ENCODE results near the gene PTPRN2.
"Not testable (repeated sequence)": the region's sequence is repeated elsewhere in the genome, so short reads cannot be mapped to it uniquely, and the experiment has no call there.

Gene PTPRN2

DNA sequence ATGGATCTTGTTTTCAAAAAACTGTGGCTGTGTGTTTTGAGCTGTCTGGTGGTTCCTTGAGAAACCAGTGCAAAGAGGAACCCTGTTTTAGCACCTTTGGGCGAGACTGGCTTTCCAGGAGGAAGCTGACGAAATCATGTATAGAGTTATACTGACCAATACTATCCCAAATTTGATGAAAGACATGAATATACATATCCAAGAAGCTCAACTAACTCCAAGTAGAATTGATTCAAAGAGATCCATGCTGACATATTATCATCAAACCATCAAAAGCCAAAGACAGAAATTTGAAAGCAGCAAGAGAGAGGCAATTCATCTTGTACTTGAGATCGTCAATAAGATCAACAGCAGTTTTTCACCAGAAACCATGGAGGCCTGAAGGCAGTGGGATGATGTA, 640.1 kb downstream of the PTPRN2 start:
- DNase-seq (ENCODE audit: low spot score) = no peak

DNA sequence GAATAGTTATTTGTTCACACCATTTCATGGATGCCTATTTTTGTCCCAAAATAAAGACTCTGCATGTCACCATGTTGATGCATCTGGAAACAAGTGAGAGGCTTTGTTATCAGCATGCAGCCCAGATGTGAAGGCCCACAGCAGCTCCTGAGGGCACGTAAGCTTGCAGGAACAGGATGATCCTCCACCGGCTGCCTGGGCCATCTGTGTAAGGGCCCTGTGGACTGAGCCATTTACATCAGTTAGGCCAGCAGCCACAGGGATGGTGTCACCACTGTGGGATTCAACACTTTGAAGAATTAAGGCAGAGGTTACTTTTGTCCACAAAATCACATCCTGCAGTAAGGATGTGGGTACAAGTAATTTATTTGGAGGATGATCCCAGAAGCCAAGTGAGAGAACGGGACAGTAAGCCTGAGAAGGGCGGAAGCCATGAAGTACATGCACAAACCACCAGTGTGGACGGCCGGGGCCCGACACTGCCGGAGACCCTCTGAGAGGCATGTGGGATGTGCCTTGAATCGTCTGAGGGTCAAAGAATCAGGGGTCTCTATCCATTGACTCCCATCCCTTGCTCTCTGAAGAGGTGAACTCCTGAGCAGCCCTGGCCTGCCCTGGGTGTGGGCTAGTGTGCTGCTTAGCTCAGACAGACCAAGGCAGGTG, 641.1 kb downstream of the PTPRN2 start:
- DNase-seq (ENCODE audit: low spot score) = no peak

DNA sequence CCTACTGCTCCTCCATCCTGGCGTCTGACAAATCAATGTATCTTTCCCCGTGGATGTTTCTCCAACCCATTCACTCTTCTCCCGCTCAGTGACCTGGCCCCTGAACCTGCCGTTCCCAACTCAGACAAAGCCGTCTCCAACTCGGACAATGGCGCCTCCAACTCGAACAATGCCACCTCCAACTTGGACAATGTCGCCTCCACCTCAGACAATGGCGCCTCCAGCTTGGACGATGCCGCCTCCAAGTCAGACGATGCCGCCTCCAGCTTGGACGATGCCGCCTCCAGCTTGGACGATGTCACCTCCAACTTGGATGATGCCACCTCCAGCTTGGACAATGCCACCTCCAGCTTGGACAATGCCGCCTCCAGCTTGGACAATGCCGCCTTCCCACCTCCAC, 642.2 kb downstream of the PTPRN2 start:
- no peak for DNase-seq (ENCODE audit: low spot score)

DNA sequence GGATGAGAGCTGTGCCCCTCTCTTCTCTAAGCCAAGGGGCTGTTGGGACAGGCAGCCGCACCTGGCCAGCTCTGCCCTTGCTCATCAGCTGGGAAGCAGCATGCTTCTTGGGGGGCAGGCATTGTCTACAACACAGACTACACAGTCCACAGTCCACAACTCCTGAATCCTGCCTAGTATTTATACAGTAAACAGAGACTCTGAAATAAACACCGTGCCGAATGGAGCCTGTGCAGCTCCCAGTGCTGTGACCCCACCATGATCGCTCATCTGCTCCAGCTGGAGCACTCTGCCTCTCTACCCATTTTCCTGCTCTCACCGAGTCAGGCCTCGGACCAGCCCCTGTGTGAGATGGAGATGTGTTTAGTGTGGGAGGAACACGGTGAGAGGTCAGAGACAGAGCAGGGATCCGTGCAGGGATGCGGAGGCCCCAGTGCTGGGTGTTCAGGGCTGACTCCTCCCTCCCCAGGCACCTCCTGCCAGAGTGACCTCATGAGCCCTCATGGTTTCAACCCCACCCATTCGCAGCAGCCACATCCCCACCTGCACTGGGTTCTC, 642.8 kb downstream of the PTPRN2 start:
- no peak for DNase-seq (ENCODE audit: low spot score)

DNA sequence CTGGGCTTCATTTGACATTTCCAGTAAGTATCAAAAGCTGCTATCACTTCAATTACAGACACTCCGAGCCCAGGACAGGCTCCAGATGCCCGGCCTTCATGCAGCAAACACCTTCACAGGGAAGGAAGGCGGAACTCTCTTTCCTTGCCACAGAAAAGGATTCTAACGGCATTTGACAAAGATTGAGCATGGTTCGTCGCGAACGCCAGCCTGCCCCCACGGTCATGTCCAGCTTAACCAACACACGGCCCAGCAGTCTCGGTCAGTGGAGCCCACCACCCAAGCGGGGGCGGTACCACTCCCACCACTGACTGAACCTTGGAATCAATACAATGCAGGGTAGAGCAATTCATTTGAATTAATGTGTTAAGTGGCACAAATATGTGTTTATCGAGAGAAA, 643.6 kb downstream of the PTPRN2 start:
- DNase-seq (ENCODE audit: low spot score) = no peak

DNA sequence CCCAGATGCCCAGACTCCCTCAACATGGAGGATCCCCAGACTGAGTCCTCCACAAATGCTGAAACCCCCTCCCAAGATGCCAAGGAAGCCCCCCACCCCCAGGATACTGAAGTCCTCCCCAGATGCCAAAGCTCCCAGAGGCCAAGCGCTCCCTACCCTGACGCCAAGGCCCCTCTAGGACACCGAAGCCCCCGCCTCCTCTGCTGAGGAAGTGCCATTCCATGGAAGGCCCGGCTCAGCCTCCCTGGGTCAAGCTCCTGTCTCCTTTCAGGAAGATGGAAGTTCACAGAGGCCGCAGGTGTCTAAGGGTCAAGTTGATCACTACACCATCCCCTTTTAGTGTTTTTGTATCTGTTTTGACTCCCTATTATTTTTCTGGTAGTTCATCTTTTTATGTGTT, 644.1 kb downstream of the PTPRN2 start:
- no peak for DNase-seq (ENCODE audit: low spot score)

DNA sequence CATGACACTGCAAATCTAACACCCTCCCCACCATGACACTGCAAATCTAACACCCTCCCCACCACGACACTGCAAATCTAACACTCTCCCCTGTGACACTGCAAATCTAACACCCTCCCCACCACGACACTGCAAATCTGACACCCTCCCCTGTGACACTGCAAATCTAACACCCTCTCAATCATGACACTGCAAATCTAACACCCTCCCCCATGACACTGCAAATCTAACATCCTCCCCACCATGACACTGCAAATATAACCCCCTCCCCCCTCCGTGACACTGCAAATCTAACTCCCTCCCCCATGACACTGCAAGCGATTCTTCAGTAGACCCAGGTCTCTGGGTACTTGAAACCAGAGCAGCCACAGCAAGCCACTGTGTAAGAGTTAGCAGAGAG, 646.4 kb downstream of the PTPRN2 start:
- DNase-seq (ENCODE audit: low spot score) = no peak

DNA sequence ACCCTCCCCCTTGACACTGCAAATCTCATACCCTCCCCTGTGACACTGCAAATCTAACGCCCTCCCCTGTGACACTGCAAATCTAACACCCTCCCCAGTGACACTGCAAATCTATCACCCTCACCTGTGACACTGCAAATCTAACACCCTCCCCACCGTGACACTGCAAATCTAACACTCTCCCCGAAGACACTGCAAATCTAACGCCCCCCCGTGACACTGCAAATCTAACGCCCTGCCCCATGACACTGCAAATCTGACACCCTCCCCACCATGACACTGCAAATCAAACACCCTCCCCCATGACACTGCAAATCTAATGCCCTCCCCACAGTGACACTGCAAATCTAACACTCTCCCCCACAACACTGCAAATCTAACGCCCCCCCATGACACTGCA, 647.1 kb downstream of the PTPRN2 start:
- no peak for DNase-seq (ENCODE audit: low spot score)

DNA sequence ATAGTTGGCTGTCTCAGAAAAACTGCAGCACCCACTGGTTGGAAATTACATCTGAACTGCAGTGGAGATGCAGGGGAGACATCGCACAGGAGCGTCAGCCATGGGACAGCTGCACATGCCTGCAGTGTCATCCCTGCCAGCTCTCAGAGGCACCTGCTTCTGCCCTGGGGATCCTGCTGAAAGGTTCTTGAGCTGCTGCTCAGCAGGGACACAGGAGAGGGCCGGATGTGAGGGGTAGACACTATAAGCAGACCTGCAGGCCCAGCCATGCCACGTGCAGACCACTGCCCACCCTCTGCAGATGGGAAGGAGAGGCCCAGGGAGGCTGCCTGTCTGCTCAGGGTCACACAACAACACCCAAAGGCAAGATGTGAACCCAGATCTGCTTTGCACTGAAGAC, 649.4 kb downstream of the PTPRN2 start:
- DNase-seq (ENCODE audit: low spot score) = no peak

DNA sequence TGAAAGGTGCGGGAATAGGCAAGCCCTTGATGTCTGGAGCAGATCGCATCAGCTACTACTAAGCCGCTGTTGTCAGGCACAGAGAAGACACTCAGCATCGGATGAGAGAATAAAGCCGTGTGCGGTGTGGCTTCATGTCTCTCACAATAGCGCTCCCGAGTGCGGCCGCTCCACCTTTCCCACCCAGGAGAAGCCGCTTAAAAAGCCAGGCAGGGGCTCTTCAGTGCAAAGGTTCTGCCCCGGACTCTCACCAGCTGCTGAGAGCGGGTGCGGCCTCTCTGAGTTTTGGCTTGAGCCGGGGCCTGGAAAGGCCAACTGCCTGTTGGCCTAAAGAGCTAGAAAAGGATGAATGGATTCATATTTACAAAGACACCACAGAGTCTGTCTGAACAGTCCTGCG, 650.2 kb downstream of the PTPRN2 start:
- no peak for DNase-seq (ENCODE audit: low spot score)

DNA sequence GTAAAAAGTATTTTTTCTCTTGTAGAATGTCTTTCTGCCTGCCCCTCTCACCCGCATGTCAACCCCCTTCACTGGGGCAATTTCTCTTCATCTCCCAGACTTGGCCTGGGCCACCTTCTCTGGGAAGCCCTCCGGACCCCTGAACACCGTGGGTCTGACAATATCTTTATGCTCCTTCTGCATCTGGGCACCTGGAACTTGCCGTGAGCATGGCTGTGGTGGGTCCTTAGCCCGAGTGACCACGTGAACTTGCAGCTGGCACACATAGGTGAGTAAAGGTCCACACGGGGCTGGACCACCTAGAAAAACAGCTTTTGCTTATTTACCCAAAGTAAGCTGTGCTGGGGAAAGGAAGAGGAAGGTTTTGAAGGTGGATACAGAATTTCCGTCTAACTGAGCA, 650.6 kb downstream of the PTPRN2 start:
- DNase-seq (ENCODE audit: low spot score) = no peak

DNA sequence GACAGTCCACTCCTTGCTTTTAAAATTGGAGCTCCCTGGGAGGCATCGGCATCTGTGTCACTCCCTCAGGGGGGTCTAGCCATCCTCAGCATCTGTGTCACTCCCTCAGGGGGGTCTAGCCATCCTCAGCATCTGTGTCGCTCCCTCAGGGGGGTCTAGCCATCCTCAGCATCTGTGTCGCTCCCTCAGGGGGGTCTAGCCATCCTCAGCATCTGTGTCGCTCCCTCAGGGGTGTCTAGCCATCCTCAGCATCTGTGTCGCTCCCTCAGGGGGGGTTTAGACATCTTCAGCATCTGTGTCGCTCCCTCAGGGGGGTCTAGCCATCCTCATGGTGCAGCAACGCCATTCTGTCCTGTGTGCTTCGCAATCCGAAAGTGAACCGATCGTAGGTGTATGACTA, 651.9 kb downstream of the PTPRN2 start:
- DNase-seq (ENCODE audit: low spot score) = not testable (repeated sequence)

DNA sequence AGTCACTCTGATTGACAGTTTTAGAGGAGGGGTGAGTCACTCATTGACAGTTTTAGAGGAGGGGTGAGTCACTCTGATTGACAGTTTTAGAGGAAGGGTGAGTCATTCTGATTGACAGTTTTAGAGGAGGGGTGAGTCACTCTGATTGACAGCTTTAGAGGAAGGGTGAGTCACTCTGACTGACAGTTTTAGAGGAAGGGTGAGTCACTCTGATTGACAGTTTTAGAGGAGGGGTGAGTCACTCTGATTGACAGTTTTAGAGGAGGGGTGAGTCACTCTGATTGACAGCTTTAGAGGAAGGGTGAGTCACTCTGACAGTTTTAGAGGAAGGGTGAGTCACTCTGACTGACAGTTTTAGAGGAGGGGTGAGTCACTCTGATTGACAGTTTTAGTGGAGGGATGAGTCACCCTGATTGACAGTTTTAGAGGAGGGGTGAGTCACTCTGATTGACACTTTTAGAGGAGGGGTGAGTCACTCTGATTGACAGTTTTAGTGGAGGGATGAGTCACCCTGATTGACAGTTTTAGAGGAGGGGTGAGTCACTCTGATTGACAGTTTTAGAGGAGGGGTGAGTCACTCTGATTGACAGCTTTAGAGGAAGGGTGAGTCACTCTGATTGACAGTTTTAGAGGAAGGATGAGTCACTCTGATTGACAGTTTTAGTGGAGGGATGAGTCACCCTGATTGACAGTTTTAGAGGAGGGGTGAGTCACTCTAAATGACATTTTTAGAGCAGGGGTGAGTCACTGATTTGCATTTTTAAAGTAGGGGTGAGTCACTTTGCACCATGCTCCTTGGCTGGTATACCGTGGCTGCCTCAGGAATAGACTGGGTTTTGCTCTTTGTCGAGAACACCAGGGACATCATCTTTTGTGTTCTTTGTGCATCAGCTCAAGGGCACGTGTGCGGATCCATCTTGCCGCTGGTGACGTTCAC, 654.1 kb downstream of the PTPRN2 start:
- not testable (repeated sequence) for DNase-seq (ENCODE audit: low spot score)

DNA sequence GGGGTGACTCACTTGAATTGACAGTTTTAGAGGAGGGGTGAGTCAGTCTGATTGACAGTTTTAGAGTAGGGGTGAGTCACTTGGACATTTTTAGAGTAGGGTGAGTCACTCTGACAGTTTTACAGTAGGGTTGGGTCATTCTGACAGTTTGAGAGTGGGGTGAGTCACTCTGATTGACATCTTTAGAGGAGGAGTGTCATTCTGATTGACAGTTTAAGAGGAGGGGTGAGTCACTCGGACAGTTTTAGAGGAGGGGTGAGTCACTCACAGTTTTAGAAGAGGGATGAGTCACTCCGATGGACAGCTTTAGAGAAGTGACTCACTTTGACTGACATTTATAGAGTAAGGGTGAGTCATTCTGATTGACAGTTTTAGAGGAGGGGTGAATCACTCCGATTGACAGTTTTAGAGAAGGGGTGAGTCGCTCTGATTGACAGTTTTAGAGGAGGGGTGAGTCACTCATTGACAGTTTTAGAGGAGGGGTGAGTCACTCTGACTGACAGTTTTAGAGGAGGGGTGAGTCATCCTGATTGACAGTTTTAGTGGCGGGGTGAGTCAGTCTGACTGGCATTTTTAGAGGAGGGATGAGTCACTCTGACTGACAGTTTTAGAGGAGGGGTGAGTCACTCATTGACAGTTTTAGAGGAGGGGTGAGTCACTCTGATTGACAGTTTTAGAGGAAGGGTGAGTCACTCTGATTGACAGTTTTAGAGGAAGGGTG, 655.0 kb downstream of the PTPRN2 start:
- no peak for DNase-seq (ENCODE audit: low spot score)

DNA sequence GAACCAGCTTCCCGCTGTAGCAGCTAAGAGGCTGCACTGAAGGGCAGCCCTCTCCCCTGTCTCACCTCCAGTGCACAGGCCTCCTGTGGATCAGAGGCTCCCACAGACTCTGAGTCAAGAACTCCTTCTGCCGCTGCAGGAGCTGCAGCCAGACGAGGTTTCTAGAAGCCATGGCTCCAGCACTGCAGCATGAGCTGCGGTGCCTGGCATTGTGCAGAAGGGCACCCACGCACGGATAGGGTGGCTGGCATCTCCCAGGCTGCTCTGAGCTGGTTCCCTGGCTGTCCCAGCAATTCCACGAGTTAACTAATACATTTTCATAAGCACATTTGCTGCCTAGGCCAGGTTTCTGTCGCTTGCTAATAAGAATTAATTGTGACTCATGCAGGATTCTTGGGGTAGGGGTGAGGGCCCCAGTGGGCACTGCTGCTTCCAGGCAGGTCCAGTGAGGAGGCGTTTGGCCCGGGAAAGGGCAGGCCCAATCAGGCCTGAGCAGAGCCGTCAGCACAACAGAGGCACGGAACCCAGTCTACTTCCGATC, 656.6 kb downstream of the PTPRN2 start:
- DNase-seq (ENCODE audit: low spot score) = no peak

DNA sequence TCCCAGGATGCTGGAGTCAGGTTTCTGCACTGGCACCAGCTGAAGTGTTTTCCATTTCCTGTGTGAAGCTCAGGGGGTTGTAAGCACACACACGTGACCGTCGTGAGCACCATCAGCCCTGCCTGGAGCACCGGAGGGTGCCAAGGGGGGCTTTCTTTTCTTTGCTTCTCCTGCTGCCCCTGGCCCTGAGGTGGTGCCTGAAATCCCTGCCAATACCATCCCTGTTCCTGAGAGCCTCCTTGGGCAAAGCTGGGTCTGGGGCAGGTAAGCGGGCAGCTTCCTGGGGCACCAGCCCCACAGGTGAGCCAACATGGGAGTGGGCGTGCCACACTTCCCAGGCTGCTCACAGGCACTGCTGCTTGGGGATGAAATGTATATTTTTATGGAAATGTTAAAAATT, 657.2 kb downstream of the PTPRN2 start:
- DNase-seq (ENCODE audit: low spot score) = no peak

DNA sequence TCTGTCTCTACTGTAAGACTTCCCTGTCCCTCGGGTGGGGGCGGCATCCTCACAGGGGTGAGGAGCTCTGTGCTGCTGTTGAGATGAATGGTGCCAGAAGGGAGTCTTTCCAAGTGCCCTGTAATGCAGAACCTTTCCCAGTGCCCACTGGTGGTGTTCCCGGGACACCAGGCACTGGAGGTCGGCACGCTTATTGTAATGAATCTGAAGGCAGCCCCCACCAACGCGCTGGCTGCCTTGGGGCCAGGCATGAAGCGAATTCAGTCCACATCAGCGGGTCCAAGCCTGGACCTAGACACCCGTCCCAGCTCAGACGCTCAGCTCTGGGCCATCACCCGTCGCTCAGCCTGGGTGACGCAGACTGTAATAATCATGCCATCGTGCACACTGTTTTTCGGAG, 658.0 kb downstream of the PTPRN2 start:
- DNase-seq (ENCODE audit: low spot score) = no peak

DNA sequence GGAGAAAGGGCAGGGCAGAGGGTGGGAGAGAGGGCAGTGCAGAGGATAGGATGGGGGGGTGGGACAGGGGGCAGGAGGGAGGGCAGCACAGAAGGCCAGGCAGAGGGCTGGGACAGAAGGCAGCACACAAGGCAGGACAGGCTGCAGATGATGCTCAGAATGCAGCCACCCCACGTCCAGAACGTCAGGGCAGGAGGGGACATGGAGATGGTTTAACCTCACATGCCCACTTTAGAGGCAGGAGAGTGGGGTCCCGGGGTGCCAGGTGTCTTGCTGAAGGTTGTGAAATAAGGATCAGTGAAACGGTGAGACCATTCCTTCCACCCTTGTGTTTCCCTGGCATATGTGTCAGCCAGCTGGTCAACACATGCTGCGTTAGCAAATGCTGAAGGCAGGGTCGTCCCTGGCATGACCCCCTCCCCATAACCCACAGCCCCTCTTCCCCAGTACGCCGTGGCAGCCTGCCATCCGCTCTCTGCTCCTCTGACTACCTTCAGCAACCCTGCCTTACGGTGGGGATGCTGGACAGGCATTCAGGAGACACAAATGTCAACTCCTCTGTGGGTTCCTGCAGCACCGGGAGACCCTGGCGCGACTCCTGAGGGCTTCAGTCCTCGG, 658.7 kb downstream of the PTPRN2 start:
- no peak for DNase-seq (ENCODE audit: low spot score)

DNA sequence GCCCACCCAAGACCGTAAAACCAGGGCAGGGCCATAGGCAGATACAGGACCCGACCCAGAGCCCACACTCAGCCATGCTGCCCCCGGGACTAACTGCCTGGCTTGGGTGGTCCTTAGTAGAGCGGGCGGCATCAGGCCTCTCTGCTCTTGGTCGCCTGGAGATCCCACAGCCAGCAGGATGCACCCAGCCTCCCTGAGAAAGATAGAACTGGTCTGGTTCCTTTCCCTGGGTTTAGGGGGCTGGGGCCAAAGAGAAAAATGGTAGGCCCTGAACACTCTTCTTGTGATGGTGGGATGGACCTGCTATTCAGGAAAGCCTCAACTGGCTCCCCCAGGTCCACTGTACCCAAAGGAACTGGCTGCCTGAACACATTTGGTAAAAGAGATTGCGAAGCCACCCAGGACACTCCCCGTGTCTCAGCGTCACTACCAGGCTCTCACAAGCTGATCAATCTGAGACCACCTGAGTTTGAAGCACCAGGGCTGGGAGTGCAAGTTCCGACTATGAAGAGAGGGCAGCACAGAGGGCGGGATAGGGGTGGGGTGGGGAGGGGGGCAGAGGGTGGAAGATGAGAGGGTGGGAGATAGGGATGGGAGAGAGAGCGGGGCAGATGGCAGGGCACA, 659.3 kb downstream of the PTPRN2 start:
- no peak for DNase-seq (ENCODE audit: low spot score)

DNA sequence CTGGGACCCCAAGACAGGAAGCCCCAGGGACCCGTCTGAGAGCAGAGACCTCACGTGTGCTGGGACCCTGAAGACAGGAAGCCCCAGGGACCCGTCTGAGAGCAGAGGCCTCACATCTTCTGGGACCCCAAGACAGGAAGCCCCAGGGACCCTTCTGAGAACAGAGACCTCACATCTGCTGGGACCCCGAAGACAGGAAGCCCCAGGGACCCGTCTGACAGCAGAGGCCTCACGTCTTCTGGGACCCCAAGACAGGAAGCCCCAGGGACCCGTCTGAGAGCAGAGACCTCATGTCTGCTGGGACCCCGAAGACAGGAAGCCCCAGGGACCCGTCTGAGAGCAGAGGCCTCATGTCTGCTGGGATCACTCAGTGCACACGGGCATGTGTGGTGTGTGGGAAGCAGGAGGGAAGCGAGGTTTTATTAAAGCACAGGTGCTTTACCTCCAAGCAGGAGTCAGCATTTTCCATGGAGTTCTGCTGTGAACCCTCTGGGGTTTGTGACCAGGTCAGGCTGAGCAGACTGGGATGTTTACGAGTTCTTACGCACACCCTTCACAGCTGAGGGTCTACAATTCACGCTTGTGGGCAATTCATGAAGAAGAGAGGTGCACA, 660.2 kb downstream of the PTPRN2 start:
- DNase-seq (ENCODE audit: low spot score) = no peak
